ENCODE data around the gene ZMYND12.

The ZMYND12 gene

DNA sequence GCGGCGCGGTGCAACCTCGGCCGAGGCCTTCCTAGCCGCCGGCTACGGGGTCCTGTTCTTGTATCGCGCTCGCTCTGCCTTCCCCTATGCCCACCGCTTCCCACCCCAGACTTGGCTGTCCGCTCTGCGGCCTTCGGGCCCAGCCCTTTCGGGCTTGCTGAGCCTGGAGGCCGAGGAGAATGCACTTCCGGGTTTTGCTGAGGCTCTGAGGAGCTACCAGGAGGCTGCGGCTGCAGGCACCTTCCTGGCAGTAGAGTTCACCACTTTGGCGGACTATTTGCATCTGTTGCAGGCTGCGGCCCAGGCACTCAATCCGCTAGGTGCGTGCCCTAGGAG, 900 bp upstream of the ZMYND12 start:
- Histone ChIP-seq H2AFZ (ENCODE audit: low read length) (peak overlapping the region; percentile 98), H3K9me2 (replicated peaks; ENCODE audit: low read depth, low read length) (no peaks in the 10 kb centered on the region), H3K4me3 (ENCODE audit: low read length, poor library complexity, severe bottlenecking) (peak overlapping the region; percentile 88), H3F3A (ENCODE audit: low read depth) (no peaks in the 10 kb centered on the region), H3K4me2 (ENCODE audit: low read depth, low read length, poor library complexity, severe bottlenecking) (peak overlapping the region; percentile 97), H3K9ac (ENCODE audit: low read depth, low read length, poor library complexity, severe bottlenecking) (peak overlapping the region; percentile 89), H3K9me3 (ENCODE audit: insufficient read depth, low read depth, low read length) (no peaks in the 10 kb centered on the region), H3K4me1 (ENCODE audit: insufficient read depth, low read length, poor library complexity, severe bottlenecking) (peaks cover 17% of the 10 kb centered on the region), H3K79me2 (ENCODE audit: insufficient read depth, low read length) (peaks cover 23% of the 10 kb centered on the region), H3K27me3 (ENCODE audit: insufficient read depth, low read length, poor library complexity, severe bottlenecking) (no peaks in the 10 kb centered on the region), H3K36me3 (ENCODE audit: insufficient read depth, low read length) (peaks cover 4% of the 10 kb centered on the region; the same call in 1 of the 2 replicates), H4K20me1 (ENCODE audit: insufficient read depth, low read length, poor library complexity, severe bottlenecking) (peaks cover 8% of the 10 kb centered on the region)
- TF ChIP-seq EZH2phosphoT487 (IDR thresholded peaks at IDR 0.05; ENCODE audit: borderline replicate concordance): no peak

DNA sequence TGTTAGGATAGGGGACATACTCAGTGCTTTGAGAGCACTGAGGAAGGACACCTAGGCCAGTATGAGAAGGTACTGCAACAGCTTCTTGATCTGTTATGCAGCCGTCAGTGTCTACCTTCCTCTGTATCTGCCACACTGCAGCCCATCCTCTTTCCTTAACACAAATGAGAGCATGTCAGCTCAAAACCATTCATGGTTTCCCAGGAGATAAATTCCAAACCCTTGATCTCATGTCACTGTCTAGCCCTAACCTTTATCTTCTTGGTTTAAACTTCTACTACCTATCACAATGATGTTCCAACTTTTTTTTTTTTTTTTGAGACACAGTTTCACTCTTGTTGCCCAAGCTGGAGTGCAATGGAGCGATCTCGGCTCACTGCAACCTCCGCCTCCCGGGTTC, 1.4 kb downstream of the ZMYND12 start:
- H3K4me2 ChIP-seq (ENCODE audit: low read depth, low read length, poor library complexity, severe bottlenecking): no peak overlapping the region
- H3K27me3 ChIP-seq (ENCODE audit: insufficient read depth, low read length, poor library complexity, severe bottlenecking): no peaks in the 10 kb centered on the region
- no peak overlapping the region for H2AFZ ChIP-seq (ENCODE audit: low read length)
- peaks cover 17% of the 10 kb centered on the region for H3K4me1 ChIP-seq (ENCODE audit: insufficient read depth, low read length, poor library complexity, severe bottlenecking)
- H3K79me2 ChIP-seq (ENCODE audit: insufficient read depth, low read length): peaks cover 23% of the 10 kb centered on the region
- no peak overlapping the region for H3K4me3 ChIP-seq (ENCODE audit: low read length, poor library complexity, severe bottlenecking)
- peaks cover 4% of the 10 kb centered on the region; the same call in 1 of the 2 replicates for H3K36me3 ChIP-seq (ENCODE audit: insufficient read depth, low read length)
- no peak overlapping the region for H3K9ac ChIP-seq (ENCODE audit: low read depth, low read length, poor library complexity, severe bottlenecking)
- no peaks in the 10 kb centered on the region for H3K9me3 ChIP-seq (ENCODE audit: insufficient read depth, low read depth, low read length)
- H4K20me1 ChIP-seq (ENCODE audit: insufficient read depth, low read length, poor library complexity, severe bottlenecking): peaks cover 8% of the 10 kb centered on the region
- H3F3A ChIP-seq (ENCODE audit: low read depth): no peaks in the 10 kb centered on the region
- H3K9me2 ChIP-seq (replicated peaks; ENCODE audit: low read depth, low read length): no peaks in the 10 kb centered on the region
- TF ChIP-seq, protein P1, sequence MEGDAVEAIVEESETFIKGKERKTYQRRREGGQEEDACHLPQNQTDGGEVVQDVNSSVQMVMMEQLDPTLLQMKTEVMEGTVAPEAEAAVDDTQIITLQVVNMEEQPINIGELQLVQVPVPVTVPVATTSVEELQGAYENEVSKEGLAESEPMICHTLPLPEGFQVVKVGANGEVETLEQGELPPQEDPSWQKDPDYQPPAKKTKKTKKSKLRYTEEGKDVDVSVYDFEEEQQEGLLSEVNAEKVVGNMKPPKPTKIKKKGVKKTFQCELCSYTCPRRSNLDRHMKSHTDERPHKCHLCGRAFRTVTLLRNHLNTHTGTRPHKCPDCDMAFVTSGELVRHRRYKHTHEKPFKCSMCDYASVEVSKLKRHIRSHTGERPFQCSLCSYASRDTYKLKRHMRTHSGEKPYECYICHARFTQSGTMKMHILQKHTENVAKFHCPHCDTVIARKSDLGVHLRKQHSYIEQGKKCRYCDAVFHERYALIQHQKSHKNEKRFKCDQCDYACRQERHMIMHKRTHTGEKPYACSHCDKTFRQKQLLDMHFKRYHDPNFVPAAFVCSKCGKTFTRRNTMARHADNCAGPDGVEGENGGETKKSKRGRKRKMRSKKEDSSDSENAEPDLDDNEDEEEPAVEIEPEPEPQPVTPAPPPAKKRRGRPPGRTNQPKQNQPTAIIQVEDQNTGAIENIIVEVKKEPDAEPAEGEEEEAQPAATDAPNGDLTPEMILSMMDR (conservative IDR thresholded peaks at IDR 0.05; ENCODE audit: low read length): no peak
- TF ChIP-seq EZH2phosphoT487 (IDR thresholded peaks at IDR 0.05; ENCODE audit: borderline replicate concordance): no peak

- Histone ChIP-seq H3K4me1 (ENCODE audit: insufficient read depth, low read length, poor library complexity, severe bottlenecking) (peaks cover 13% of the 10 kb centered on the region), H3K36me3 (ENCODE audit: insufficient read depth, low read length) (0 out of 2 replicates have a peak, but pooled peaks cover under 1% of the 10 kb centered on the region), H3K27me3 (ENCODE audit: insufficient read depth, low read length, poor library complexity, severe bottlenecking) (no peaks in the 10 kb centered on the region), H2AFZ (ENCODE audit: low read length) (no peak overlapping the region), H3K9me2 (replicated peaks; ENCODE audit: low read depth, low read length) (no peaks in the 10 kb centered on the region), H3K79me2 (ENCODE audit: insufficient read depth, low read length) (peaks cover 17% of the 10 kb centered on the region), H3K4me2 (ENCODE audit: low read depth, low read length, poor library complexity, severe bottlenecking) (no peak overlapping the region), H3F3A (ENCODE audit: low read depth) (no peaks in the 10 kb centered on the region), H3K9ac (ENCODE audit: low read depth, low read length, poor library complexity, severe bottlenecking) (no peak overlapping the region), H4K20me1 (ENCODE audit: insufficient read depth, low read length, poor library complexity, severe bottlenecking) (peaks cover 6% of the 10 kb centered on the region), H3K4me3 (ENCODE audit: low read length, poor library complexity, severe bottlenecking) (no peak overlapping the region), H3K9me3 (ENCODE audit: insufficient read depth, low read depth, low read length) (no peaks in the 10 kb centered on the region)
- TF ChIP-seq, protein P1 (conservative IDR thresholded peaks at IDR 0.05; ENCODE audit: low read length): no peak
- no peak for TF ChIP-seq EZH2phosphoT487 (IDR thresholded peaks at IDR 0.05; ENCODE audit: borderline replicate concordance)
Measured at GRCh38 chr1:42453386-42453785, 2.4 kb downstream of the ZMYND12 start.

GRCh38 chr1:42450061-42450460, 5.8 kb downstream of the ZMYND12 start:
- TF ChIP-seq, protein P1 (conservative IDR thresholded peaks at IDR 0.05; ENCODE audit: low read length): no peak
- TF ChIP-seq EZH2phosphoT487 (IDR thresholded peaks at IDR 0.05; ENCODE audit: borderline replicate concordance): no peak
- no peaks in the 10 kb centered on the region for H4K20me1 ChIP-seq (ENCODE audit: insufficient read depth, low read length, poor library complexity, severe bottlenecking)
- no peaks in the 10 kb centered on the region for H3K9me3 ChIP-seq (ENCODE audit: insufficient read depth, low read depth, low read length)
- H3F3A ChIP-seq (ENCODE audit: low read depth): no peaks in the 10 kb centered on the region
- H3K79me2 ChIP-seq (ENCODE audit: insufficient read depth, low read length): no peaks in the 10 kb centered on the region
- H3K9ac ChIP-seq (ENCODE audit: low read depth, low read length, poor library complexity, severe bottlenecking): no peak overlapping the region
- H3K4me1 ChIP-seq (ENCODE audit: insufficient read depth, low read length, poor library complexity, severe bottlenecking): no peaks in the 10 kb centered on the region
- H2AFZ ChIP-seq (ENCODE audit: low read length): no peak overlapping the region
- no peak overlapping the region for H3K4me3 ChIP-seq (ENCODE audit: low read length, poor library complexity, severe bottlenecking)
- no peaks in the 10 kb centered on the region for H3K9me2 ChIP-seq (replicated peaks; ENCODE audit: low read depth, low read length)
- no peaks in the 10 kb centered on the region for H3K27me3 ChIP-seq (ENCODE audit: insufficient read depth, low read length, poor library complexity, severe bottlenecking)
- no peaks in the 10 kb centered on the region for H3K36me3 ChIP-seq (ENCODE audit: insufficient read depth, low read length)
- H3K4me2 ChIP-seq (ENCODE audit: low read depth, low read length, poor library complexity, severe bottlenecking): no peak overlapping the region

Data from Loucy (cell line).